Measurements from ENCODE around the gene PWWP2B. TPM values are rescaled to one million over a fixed set of nuclear protein-coding genes. Genes with fewer than 3 reads are reported as not detected.

Gene PWWP2B
- total and polyA plus RNA-seq, 2 of the 8 experiments (the other 6 are each of a cell fraction or from before 2014, with no cell fraction given): 5.3 to 10.8 TPM

DNA sequence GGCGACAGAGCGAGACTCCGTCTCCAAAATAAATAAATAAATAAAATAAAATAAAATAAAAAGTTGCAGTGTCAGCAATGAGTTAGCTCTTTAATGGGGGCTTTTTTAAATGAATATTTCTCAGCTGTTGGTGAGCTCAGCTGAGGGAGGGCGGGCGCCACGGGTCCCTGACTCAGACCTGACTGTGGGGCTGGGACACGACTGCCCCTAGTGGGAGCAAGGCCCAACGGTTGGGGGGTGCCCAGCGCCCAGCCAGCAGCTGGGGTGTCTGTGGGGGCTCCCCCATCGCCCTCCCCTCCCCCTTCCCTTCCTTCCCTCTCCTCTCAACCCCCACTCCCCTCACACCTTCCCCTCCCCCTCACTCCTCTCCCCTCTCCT is 46.6 kb downstream of the PWWP2B start:
- no peaks in the 10 kb centered on the region for H3K79me2 ChIP-seq (ENCODE audit: control insufficient read depth in 1 of 2, insufficient read depth in 2 of 2, low read length in 2 of 2)
- no peak overlapping the region for H4K91ac ChIP-seq (replicated peaks; ENCODE audit: insufficient read length, low read length)
- H3K4me3 ChIP-seq (ENCODE audit: extremely low read depth in 1 of 4, insufficient read depth in 2 of 4, low read depth in 3 of 4, low read length in 4 of 4): no peak overlapping the region
- FAIRE-seq (no peak), DNase-seq (ENCODE audit: low read depth in 1 of 2, low spot score in 2 of 2) (no peak)
- no peak overlapping the region for H3K56ac ChIP-seq (replicated peaks; ENCODE audit: insufficient read length, low read depth, low read length)
- H4K8ac ChIP-seq (ENCODE audit: extremely low read depth, insufficient read depth, low read length): no peak overlapping the region
- no peaks in the 10 kb centered on the region; a peak in 1 of 8 replicates for H3K36me3 ChIP-seq (ENCODE audit: control insufficient read depth in 2 of 4, insufficient read depth in 4 of 4, low read length in 3 of 4)
- peaks cover 3% of the 10 kb centered on the region for H3K79me1 ChIP-seq (ENCODE audit: low read depth, low read length)
- no peak overlapping the region for H3K4ac ChIP-seq (replicated peaks; ENCODE audit: insufficient read length, low read depth, low read length)
- H2BK20ac ChIP-seq (ENCODE audit: low read length): no peak overlapping the region
- ChIA-PET POLR2A (ENCODE audit: partially characterized antibody) (interaction anchor here (1.0 to 1.6 kb wide), 2 partner anchors 20 to 22 kb away, joined by 3 read pairs; no protein-coding TSS in a partner anchor), CTCF (ENCODE audit: partially characterized antibody) (interaction anchor here (0.8 to 1.6 kb wide), 2 partner anchors 25 to 52 kb away, joined by 4 read pairs; no protein-coding TSS in a partner anchor)
- no peak overlapping the region for H3K4me2 ChIP-seq (ENCODE audit: insufficient read depth in 1 of 2, low read depth in 2 of 2, low read length in 2 of 2)
- no peak overlapping the region for H2BK15ac ChIP-seq (ENCODE audit: low read length)
- H3K14ac ChIP-seq (ENCODE audit: insufficient read length): no peak overlapping the region
- H2AK5ac ChIP-seq (ENCODE audit: low read depth, low read length): no peak overlapping the region
- H3K4me1 ChIP-seq (replicated peaks in 1 of 4; ENCODE audit: control insufficient read depth in 3 of 4, insufficient read depth in 4 of 4, low read length in 3 of 4): peaks cover 3 to 30% (median 18%) of the 10 kb centered on the region in 4 experiments; a peak in 6 of 7 replicates
- no peak overlapping the region for H3K27ac ChIP-seq (ENCODE audit: low read depth, low read length)
- H4K20me1 ChIP-seq (replicated peaks in 1 of 2; ENCODE audit: control insufficient read depth in 1 of 2, insufficient read depth in 2 of 2, low read length in 2 of 2): peaks cover 0 to 8% of the 10 kb centered on the region in 2 experiments
- H3K9me3 ChIP-seq (ENCODE audit: insufficient read depth in 2 of 2, low read depth in 1 of 2, low read length in 1 of 2): no peaks in the 10 kb centered on the region
- 77% methylated on average over 6 of the region's 10 CpGs; no CpG with 5 or more reads in 1 of the 2 experiments for WGBS, 2 experiments (ENCODE audit: extremely low coverage in 1 of 2, insufficient coverage in 1 of 2, insufficient read length in 1 of 2, insufficient replicate concordance in 2 of 2, low coverage in 1 of 2, low lambda C conversion rate in 2 of 2, missing lambda C conversion rate in 1 of 2)
- no peak overlapping the region for H3K18ac ChIP-seq (ENCODE audit: extremely low read depth, low read length)
- no peak overlapping the region for H3K23ac ChIP-seq (ENCODE audit: insufficient read length)
- no peak overlapping the region for H4K5ac ChIP-seq (ENCODE audit: insufficient read length, low read depth, low read length)
- no peak overlapping the region for H2BK5ac ChIP-seq (ENCODE audit: low read depth, low read length)
- no peak overlapping the region for H2BK120ac ChIP-seq (replicated peaks; ENCODE audit: low read depth, low read length)
- H2BK12ac ChIP-seq (ENCODE audit: low read depth, low read length): no peak overlapping the region
- no peaks in the 10 kb centered on the region for H3K27me3 ChIP-seq (replicated peaks in 1 of 4; ENCODE audit: control insufficient read depth in 3 of 4, extremely low read depth in 1 of 4, insufficient read depth in 3 of 4, low read length in 3 of 4)
- no peak overlapping the region for H2AFZ ChIP-seq (ENCODE audit: low read length)
- H3K23me2 ChIP-seq (ENCODE audit: low read depth, low read length): peaks cover 6% of the 10 kb centered on the region
- no peak overlapping the region for H3K9ac ChIP-seq (replicated peaks in 1 of 4; ENCODE audit: extremely low read depth in 1 of 4, low read depth in 3 of 4, low read length in 3 of 4)
- TF ChIP-seq RBBP5 (IDR thresholded peaks at IDR 0.05; ENCODE audit: borderline replicate concordance, low read depth, low read length) (no peak), BRCA1 (IDR thresholded peaks at IDR 0.05; ENCODE audit: low read depth, low read length) (no peak), RNF2 (IDR thresholded peaks at IDR 0.05; ENCODE audit: borderline replicate concordance, low read depth, low read length, missing control alignments, poor library complexity, severe bottlenecking) (no peak), CBX5 (IDR thresholded peaks at IDR 0.05; ENCODE audit: low read depth, low read length) (no peak), KDM4A (IDR thresholded peaks at IDR 0.05; ENCODE audit: low read depth, low read length, severe bottlenecking) (no peak), CHD1 (IDR thresholded peaks at IDR 0.05; ENCODE audit: low read depth, low read length) (no peak), MAFK (IDR thresholded peaks at IDR 0.05; ENCODE audit: low read depth, low read length) (no peak), SUZ12 (IDR thresholded peaks at IDR 0.05; ENCODE audit: low read length) (no peak), RXRA (IDR thresholded peaks at IDR 0.05; ENCODE audit: insufficient read depth, low read depth, low read length) (no peak), POU5F1 (IDR thresholded peaks at IDR 0.05; ENCODE audit: low read depth, low read length) (no peak), GABPA (IDR thresholded peaks at IDR 0.05; ENCODE audit: borderline replicate concordance, insufficient read depth, low read length) (no peak), TAF1 (IDR thresholded peaks at IDR 0.05; ENCODE audit: low read depth, low read length) (no peak)
- TF ChIP-seq, protein P1, sequence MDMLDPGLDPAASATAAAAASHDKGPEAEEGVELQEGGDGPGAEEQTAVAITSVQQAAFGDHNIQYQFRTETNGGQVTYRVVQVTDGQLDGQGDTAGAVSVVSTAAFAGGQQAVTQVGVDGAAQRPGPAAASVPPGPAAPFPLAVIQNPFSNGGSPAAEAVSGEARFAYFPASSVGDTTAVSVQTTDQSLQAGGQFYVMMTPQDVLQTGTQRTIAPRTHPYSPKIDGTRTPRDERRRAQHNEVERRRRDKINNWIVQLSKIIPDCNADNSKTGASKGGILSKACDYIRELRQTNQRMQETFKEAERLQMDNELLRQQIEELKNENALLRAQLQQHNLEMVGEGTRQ (IDR thresholded peaks at IDR 0.05; ENCODE audit: low read length): no peak

Data from H1 (cell line).